GM12892 (cell line): Measurements from ENCODE around the gene GRK3.

Experiments
- DNase-seq: peaks from one replicate; pipeline ENCODE4 v3.0.0; 2011; ENCODE audit not compliant: insufficient read length
- FAIRE-seq: peaks from 2 replicates; lab custom pipeline; 2011; peaks lifted over from hg19 to GRCh38; lab: Jason Lieb, UNC
- POLR2A ChIP-seq: IDR thresholded peaks from 2 replicates; pipeline ENCODE4 v1.6.1; 2011; ENCODE audit warnings: low read depth, low read length, control low read depth
- POLR2AphosphoS5 ChIP-seq: IDR thresholded peaks from 2 replicates; pipeline ENCODE4 v1.6.1; 2011; ENCODE audit warnings: low read depth, low read length, control low read depth
- TAF1 ChIP-seq: IDR thresholded peaks from 2 replicates; pipeline ENCODE4 v1.6.1; 2011; ENCODE audit warnings: low read depth, mild to moderate bottlenecking, control low read depth, low read length, borderline replicate concordance

The GRK3 gene

DNA sequence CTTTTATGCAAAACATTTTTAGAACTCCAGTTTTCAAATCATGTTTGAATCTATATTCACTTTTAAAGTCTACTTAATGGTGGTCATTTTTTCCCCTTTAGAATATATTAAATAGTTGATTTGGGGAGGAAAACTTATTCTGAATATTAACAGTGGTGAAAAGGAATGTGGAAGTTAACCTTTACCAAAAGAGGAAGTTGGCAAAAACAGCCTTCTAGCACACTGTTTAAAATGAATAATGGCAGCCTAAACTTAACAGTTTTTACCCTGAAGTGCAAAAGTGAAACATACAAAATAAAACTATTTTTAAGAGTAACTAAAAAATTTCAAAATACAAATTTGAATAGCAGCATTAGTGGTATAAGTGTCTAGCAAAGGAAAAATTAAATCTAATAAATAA lies 86.4 kb downstream of the GRK3 start:
- TF ChIP-seq POLR2A, result no peak
- no peak for TF ChIP-seq POLR2AphosphoS5
- TF ChIP-seq TAF1, result no peak
- DNase-seq, result no peak
- peak; percentile 85 for FAIRE-seq

DNA sequence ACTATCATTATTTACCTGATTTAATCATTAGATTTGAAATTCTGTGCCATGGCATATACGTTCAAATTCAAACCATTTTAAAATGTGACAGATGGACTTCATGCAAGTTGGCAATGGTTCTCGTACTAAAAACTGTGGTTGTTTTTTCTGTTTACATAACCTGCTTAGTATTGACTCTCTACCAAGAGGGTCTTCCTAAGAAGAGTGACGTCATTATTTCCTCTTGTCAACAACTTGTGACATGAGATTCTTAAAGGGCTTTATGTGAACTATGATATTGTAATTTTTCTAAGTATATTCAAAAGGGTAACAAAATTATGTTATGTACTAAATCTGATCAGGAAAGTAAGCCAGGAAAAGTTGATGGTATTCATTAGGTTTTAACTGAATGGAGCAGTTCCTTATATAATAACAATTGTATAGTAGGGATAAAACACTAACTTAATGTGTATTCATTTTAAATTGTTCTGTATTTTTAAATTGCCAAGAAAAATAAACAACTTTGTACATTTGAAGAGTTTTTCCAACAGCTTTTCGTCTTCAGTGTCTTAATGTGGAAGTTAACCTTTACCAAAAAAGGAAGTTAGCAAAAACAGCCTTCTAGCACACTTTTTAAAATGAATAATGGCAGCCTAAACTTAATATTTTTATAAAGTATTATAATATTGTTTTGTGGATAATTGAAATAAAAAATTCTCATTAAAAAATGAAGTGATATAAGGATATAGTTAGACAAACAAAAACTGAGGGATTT lies 87.0 kb downstream of the GRK3 start:
- TF ChIP-seq TAF1, result no peak
- TF ChIP-seq POLR2AphosphoS5, result no peak
- FAIRE-seq (peak; percentile 40), DNase-seq (no peak)

DNA sequence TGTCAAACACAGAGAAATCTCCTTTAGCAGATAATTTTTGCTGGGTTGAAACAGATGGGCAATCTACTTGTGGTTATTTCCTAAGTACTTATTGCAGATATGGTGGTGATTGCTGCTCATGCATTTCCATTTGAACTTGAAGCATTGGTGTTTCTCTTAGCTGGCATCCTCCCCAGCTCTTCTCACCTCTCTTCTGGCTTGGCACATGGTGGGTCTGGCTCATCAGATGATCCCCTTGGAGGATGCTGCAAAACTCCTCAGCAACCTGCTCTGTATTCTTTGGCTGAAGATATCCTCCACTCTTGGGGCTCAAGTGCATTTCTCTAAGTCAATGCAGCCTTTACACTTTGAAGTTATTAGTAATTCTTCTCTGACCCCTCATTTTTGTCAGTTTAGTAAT lies 90.2 kb downstream of the GRK3 start:
- DNase-seq (no peak), FAIRE-seq (no peak)
- TF ChIP-seq TAF1 (no peak), POLR2A (no peak), POLR2AphosphoS5 (no peak)

DNA sequence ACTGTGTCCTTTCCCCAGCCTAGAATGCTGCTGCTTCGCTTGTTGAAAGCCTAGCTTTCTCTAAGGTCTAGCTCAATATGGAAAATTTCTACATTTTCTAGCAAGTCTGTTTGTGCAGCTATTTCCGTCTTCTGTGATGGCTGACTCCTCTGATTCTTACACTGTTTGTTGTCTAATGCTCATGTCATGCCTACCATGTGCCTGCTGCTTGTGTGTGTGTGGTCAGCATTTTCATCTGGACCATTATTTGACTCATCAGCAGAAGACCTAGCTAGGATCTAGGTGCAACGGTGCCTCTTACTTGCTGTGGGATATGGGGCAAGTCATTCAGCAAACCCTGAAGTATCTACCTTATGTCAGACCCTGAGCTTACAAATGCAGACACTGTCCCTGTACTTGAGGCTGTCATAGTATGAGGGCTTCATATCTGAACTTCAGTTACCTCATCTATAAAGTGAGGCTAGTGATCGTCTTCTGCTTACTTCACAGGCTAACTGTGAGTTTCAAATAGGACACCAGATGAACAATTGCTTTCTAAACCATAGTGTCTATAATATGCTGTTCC lies 91.0 kb downstream of the GRK3 start:
- TF ChIP-seq POLR2AphosphoS5 (no peak), TAF1 (no peak), POLR2A (no peak)
- FAIRE-seq (peak; percentile 89), DNase-seq (no peak)

DNA sequence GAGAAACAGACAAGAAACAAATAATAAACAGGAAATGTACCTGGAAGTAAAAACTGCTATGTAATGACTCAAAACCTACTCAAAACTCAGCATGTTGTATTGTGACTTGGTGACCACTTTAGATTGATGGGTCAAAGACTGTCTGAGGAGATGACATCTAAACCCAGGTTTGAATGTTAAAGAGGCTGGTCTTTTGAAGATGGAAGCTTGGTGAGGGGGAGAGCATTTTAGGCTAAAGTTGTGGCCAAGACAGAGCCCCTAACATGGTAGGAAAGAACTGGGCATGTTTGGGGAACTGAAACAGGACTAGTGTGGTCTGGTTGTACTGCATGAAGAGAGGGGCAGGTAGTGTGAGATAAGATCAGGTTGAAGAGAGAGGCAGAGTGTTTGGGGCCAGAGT lies 92.2 kb downstream of the GRK3 start:
- FAIRE-seq (peak; percentile 96), DNase-seq (no peak)
- no peak for TF ChIP-seq POLR2A
- no peak for TF ChIP-seq TAF1
- no peak for TF ChIP-seq POLR2AphosphoS5

DNA sequence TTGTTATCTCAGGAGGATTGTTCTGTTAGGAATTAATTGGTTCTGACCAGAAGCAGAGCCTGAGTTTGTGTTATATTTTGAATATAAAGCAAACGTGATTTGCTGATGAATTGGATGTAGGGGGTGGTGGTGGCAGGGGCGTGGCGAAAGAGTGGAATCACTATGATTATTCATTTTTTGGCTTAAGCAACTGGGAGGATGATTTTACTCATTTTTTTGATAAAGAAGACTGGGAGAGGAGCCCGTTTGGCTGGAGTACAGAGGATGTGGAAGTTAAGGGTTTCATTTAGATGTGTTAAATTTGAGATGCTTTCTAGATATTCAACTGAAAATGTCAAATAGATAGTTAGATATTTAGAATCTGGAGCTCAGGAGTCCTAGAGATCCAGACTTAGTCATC lies 94.2 kb downstream of the GRK3 start:
- TF ChIP-seq POLR2AphosphoS5 (no peak), TAF1 (no peak), POLR2A (no peak)
- DNase-seq (no peak), FAIRE-seq (no peak)

DNA sequence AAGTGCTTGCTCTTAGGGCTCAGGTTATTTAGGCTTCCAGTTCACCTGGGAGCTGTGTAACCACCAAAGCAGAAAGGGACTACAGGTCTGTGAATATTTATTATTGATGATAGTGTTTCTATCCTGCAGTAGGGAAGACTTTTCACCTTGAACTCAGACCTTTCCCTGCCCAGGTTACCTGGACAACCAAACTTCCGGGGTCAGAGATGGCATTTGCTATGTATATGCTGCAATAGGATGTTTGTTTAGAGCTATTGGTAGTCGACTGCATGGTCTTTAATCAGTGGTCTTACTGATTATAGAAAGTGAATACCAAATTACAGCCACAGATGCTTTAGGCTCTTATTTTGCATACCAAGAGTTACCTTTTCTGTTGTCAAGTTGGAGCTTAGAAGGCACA lies 94.9 kb downstream of the GRK3 start:
- no peak for TF ChIP-seq POLR2AphosphoS5
- TF ChIP-seq POLR2A, result no peak
- TF ChIP-seq TAF1, result no peak
- DNase-seq, result no peak
- peak; percentile 70 for FAIRE-seq

DNA sequence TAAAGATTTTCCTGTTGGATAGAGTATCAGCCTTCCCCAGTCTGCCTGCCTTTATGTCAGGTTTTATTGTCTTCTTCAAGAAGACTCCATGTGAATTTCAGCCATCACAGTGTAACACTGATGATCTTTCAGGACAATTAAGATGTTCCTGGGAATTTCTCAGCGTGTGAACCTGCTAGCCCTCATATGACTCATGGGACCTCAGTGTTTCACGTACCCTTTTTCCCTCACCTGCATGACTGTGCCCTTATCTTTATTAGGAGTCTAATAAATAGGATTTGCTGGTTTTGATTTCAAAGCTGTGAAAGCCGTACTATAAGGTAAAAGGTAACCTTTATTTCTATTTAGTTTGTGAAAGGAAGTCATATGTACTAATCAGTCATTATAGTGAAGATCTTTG lies 95.9 kb downstream of the GRK3 start:
- TF ChIP-seq TAF1 (no peak), POLR2A (no peak), POLR2AphosphoS5 (no peak)
- no peak for DNase-seq
- FAIRE-seq, result peak; percentile 87

DNA sequence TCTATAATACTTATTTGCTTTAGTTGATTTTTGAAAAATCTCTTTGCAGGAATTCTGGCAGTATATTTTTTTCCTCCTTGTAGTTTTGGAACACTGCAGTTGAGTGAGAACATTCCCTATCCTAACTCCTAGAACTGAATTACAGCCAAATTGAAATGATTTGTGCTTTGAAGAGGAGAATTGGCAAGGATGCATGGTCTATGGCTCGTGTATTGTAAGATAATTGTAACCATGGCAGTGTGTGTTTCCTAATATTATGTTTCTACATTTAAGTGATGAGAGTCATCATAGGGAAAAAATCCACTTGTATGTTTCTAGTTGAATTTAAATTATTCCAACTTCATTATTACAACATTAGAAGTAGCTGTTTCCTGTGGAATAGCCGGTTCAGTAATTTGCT lies 96.6 kb downstream of the GRK3 start:
- DNase-seq, result no peak
- no peak for FAIRE-seq
- no peak for TF ChIP-seq TAF1

DNA sequence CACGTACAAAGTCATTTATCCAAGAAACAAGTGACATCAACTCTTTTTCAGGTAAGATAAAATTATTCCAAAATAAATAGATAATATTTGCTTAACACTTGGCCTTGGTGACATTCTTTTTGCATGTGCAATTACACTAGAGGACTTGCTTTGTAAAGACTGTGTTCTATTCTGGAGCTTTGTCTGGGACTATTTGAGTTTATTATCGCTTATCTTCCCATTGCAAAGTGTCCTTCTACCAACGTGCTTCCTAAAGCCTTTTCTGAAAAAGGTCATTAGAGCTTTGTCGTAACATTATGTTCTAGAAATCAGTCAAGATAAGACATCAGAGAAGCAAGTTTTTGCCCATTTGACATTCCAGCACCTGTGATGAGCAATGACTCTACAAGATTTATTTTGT lies 99.2 kb downstream of the GRK3 start:
- FAIRE-seq (no peak), DNase-seq (no peak)
- TF ChIP-seq POLR2AphosphoS5 (no peak), TAF1 (no peak), POLR2A (no peak)

DNA sequence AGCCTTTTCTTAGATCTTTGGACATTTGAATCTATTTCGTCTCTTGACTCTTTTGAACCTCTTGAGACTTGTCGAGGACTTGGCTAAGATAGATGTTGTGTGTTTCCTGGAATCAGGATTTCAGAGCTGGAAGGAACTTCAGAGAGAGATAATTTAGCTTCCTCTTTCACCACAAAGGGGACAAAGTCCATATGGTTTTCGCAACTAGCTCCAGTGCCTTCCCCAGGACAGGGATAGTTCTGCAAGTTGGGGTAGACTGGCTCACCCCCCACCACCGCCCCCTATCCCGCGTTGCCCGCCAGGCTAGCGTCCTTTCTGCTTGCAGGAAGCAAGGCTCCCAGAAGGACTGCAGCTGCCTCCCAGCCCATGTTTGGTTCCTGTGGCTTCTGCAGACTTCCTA lies 101.8 kb downstream of the GRK3 start:
- no peak for DNase-seq
- TF ChIP-seq POLR2AphosphoS5, result no peak
- no peak for TF ChIP-seq TAF1
- TF ChIP-seq POLR2A, result no peak
- FAIRE-seq, result no peak

DNA sequence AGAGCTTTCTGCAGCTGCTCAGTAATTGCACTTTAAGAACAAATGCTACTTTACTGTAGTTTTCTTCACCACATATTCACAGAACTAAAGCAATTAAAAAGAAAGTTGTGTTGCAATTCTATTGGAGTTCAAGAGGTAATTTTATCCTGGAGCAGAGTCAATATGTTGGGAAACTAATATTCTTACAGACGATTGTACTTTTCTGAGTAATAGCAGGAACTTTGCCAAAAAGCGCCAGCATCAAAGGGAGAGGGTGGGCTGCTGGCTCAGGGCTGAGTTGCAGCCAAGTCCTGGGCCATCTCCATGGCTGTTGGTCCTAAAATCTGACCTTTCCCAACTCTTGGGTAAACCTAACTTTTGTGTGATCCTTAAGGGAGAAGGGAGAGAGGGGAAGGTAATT lies 104.0 kb downstream of the GRK3 start:
- FAIRE-seq (no peak), DNase-seq (no peak)
- no peak for TF ChIP-seq POLR2AphosphoS5
- TF ChIP-seq POLR2A, result no peak
- TF ChIP-seq TAF1, result no peak
